Measurements from ENCODE around the gene MLANA. TPM values are rescaled to one million over a fixed set of nuclear protein-coding genes. Genes with fewer than 3 reads are reported as not detected.

Gene MLANA
- total RNA-seq, 2 donors from 2014 or later, result not detected

DNA sequence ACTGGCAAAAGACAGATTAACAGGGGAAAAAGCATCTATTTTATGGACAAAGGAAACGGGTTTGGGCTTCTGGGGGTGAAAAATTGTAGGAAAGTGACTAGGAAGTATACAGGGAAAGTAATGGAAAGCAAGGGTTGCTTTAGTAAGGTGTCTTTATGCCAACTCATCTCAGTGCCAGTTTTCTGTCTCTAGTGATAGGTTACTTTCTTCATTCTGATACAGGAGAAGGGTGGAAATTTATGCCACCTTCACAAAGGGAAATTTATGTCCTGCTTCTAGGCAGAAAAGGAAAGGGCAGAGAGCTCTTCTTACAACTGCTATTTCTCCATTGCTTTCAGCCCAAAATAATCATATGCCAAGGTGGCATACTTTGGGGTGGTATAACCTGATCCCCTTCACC, 37.7 kb upstream of the MLANA start:
- TF ChIP-seq, protein P1, sequence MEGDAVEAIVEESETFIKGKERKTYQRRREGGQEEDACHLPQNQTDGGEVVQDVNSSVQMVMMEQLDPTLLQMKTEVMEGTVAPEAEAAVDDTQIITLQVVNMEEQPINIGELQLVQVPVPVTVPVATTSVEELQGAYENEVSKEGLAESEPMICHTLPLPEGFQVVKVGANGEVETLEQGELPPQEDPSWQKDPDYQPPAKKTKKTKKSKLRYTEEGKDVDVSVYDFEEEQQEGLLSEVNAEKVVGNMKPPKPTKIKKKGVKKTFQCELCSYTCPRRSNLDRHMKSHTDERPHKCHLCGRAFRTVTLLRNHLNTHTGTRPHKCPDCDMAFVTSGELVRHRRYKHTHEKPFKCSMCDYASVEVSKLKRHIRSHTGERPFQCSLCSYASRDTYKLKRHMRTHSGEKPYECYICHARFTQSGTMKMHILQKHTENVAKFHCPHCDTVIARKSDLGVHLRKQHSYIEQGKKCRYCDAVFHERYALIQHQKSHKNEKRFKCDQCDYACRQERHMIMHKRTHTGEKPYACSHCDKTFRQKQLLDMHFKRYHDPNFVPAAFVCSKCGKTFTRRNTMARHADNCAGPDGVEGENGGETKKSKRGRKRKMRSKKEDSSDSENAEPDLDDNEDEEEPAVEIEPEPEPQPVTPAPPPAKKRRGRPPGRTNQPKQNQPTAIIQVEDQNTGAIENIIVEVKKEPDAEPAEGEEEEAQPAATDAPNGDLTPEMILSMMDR (IDR thresholded peaks at IDR 0.05), result no peak
- no peak for TF ChIP-seq POLR2A (IDR thresholded peaks at IDR 0.05)
- Histone ChIP-seq H3K27ac (no peak overlapping the region), H3K36me3 (replicated peaks in 1 of 2; ENCODE audit: insufficient read depth in 1 of 2, low read depth in 2 of 2) (no peaks in the 10 kb centered on the region), H3K4me1 (no peaks in the 10 kb centered on the region), H3K4me3 (no peak overlapping the region), H3K27me3 (no peaks in the 10 kb centered on the region), H3K9me3 (no peaks in the 10 kb centered on the region)
- no peak for ATAC-seq
- intact Hi-C loops (cut with DNase I), result no loop called here
- no peak for DNase-seq
- 63 to 73% methylated on average over 1 of the region's 1 CpG for WGBS, 2 donors

DNA sequence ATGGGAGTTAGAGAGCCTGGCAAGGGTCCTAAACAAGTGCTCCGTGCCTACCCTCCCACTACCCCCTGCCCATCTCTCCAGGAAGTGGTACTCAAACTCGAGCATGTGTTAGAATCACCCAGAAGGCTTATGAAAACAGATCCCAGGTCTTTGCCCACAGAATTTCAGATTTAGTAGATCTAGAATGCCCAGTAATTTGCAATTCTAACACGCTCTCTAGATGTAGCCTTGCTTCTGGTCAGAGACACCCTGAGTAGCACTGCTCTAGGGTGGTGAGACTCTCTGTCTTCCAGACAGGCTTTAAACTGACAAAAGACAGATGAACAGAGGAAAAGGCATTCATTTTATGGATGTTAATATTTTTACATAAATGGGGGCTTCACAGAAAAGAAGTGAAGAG, 37.1 kb upstream of the MLANA start:
- Histone ChIP-seq H3K27me3 (no peaks in the 10 kb centered on the region), H3K9me3 (no peaks in the 10 kb centered on the region), H3K36me3 (replicated peaks in 1 of 2; ENCODE audit: insufficient read depth in 1 of 2, low read depth in 2 of 2) (no peaks in the 10 kb centered on the region), H3K27ac (no peak overlapping the region), H3K4me3 (no peak overlapping the region), H3K4me1 (no peaks in the 10 kb centered on the region)
- intact Hi-C loops (cut with DNase I), result no loop called here
- WGBS, 2 donors, result 75 to 80% methylated on average over 3 of the region's 3 CpGs
- ATAC-seq (no peak), DNase-seq (no peak)
- TF ChIP-seq, protein P1 (IDR thresholded peaks at IDR 0.05), result no peak
- TF ChIP-seq POLR2A (IDR thresholded peaks at IDR 0.05), result no peak

DNA sequence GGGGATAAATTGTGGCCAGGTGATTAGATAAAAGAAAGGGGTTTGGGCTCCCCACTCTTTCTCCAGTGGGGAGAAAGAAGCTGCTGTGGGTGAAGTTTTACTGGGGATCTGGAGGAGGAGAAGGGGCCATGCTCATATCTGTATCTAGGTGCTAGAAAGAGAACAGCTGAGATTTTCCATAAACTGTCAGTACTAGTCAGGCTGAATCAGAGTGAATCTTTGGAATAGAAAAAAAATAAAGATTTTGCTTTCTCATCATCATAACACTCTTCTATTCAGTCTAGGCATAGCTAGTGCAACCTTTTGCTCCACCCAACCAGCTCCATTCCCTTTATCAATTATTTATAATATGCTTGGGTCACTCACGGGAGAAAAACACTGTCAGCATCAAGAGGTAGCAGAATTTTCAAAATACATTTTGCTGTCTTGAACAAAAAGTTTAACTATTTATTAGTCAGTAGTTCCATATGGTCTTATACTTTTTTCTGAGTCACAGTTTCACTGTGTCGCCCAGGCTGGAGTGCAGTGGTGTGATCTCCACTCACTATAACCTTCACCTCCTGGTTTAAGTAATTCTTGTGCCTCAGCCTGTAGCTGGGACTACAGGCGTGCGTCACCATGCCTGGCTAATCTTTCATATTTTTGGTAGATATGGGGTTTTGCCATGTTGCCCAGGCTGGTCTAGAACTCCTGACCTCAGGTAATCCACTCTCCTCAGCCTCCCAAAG, 36.5 kb upstream of the MLANA start:
- Histone ChIP-seq H3K4me3 (no peak overlapping the region), H3K36me3 (replicated peaks in 1 of 2; ENCODE audit: insufficient read depth in 1 of 2, low read depth in 2 of 2) (no peaks in the 10 kb centered on the region), H3K9me3 (no peaks in the 10 kb centered on the region), H3K27ac (no peak overlapping the region), H3K27me3 (no peaks in the 10 kb centered on the region), H3K4me1 (no peaks in the 10 kb centered on the region)
- no peak for DNase-seq
- no peak for ATAC-seq
- WGBS, 2 donors, result 85 to 90% methylated on average over 4 of the region's 4 CpGs
- TF ChIP-seq POLR2A (IDR thresholded peaks at IDR 0.05), result no peak
- TF ChIP-seq, protein P1 (IDR thresholded peaks at IDR 0.05), result no peak
- intact Hi-C loops (cut with DNase I), result no loop called here

DNA sequence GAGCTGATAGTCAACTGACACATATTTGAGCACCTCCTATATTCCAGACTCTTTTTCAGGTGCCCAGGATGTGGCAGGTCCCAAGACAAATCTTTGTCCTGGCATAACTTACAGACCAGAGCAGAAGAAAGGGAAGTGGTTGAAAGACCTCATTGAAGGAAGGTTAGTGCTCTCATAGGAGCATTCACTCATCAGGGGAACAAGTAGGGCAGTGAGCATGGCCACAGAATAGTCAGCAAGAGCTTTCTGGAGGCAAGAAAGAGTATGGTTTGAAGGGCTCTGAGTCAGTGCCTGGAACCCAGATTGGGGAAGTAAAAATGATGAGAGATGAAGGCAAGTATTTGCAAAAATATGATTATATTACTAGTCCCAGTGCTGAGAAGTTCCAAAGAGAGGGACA, 32.8 kb upstream of the MLANA start:
- intact Hi-C loops (cut with DNase I), result no loop called here
- no peak overlapping the region for H3K4me3 ChIP-seq
- no peak overlapping the region for H3K27ac ChIP-seq
- H3K4me1 ChIP-seq, result no peaks in the 10 kb centered on the region
- ATAC-seq (no peak), DNase-seq (no peak)
- no peaks in the 10 kb centered on the region for H3K36me3 ChIP-seq (replicated peaks in 1 of 2; ENCODE audit: insufficient read depth in 1 of 2, low read depth in 2 of 2)
- no peaks in the 10 kb centered on the region for H3K9me3 ChIP-seq
- TF ChIP-seq, protein P1 (IDR thresholded peaks at IDR 0.05), result no peak
- TF ChIP-seq POLR2A (IDR thresholded peaks at IDR 0.05), result no peak
- H3K27me3 ChIP-seq, result no peaks in the 10 kb centered on the region

DNA sequence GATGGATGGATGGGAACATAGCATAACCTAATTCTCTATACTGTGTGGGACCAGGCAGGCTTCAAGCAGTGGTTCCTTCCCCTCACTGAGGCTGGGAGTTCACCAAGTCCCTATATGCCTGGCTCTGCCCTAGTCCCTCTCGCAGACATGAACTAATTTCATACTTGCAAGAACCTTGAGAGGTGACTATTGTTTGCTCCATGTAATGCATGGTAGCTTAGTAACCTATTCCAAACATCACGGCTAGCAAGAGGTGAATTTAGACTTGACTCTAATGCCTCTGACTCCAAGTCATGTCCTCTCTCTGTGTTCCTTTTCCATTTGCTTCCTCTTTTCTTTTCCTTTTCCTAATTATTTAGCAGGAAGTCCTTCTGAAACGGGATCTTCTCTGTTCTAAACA, 31.9 kb upstream of the MLANA start:
- Histone ChIP-seq H3K9me3 (no peaks in the 10 kb centered on the region), H3K36me3 (replicated peaks in 1 of 2; ENCODE audit: insufficient read depth in 1 of 2, low read depth in 2 of 2) (no peaks in the 10 kb centered on the region), H3K27me3 (no peaks in the 10 kb centered on the region), H3K27ac (no peak overlapping the region), H3K4me3 (no peak overlapping the region), H3K4me1 (peaks cover under 1% of the 10 kb centered on the region)
- intact Hi-C loops (cut with DNase I), result no loop called here
- DNase-seq (no peak), ATAC-seq (no peak)
- TF ChIP-seq POLR2A (IDR thresholded peaks at IDR 0.05), result no peak
- WGBS, 2 donors, result 64 to 73% methylated on average over 3 of the region's 3 CpGs

Data from body of pancreas (tissue), 4 donors.